Activated CD8-positive, alpha-beta memory T cell treated with anti-CD3 and anti-CD28 coated beads, Interleukin-2, amount 50 U/mL, for 1 hour (primary cell): Measurements from ENCODE around the gene RUNX1.

Experiments
- DNase-seq: peaks from one replicate; pipeline ENCODE4 v3.0.0-alpha.2; 2020; ENCODE audit errors: extremely low read depth

The RUNX1 gene

DNA sequence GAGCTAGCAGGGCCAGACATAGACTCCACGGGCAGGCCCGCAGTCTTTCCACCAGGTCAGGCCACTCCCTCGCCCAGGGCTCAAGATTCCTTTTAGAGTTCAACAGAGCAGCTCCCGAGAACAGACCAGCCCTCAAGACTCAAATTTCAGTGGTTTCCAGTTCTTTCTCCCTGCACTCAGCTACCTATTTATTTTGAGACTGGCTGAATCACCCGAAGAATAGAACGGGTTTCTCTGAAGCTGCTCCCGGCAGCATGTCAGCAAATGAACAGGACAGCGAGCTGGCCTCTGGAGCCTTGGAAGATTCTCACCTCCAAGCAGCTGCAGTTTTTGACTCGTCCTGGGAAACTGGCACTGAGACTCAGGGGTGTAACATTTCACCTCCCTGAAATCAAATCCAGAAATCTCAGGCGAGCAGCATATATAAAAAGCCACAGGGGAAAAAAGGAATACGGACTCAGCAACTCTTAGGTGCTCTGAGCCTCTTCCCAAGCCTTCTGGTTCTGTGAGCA, 202.4 kb downstream of the RUNX1 start:
- no peak for DNase-seq

DNA sequence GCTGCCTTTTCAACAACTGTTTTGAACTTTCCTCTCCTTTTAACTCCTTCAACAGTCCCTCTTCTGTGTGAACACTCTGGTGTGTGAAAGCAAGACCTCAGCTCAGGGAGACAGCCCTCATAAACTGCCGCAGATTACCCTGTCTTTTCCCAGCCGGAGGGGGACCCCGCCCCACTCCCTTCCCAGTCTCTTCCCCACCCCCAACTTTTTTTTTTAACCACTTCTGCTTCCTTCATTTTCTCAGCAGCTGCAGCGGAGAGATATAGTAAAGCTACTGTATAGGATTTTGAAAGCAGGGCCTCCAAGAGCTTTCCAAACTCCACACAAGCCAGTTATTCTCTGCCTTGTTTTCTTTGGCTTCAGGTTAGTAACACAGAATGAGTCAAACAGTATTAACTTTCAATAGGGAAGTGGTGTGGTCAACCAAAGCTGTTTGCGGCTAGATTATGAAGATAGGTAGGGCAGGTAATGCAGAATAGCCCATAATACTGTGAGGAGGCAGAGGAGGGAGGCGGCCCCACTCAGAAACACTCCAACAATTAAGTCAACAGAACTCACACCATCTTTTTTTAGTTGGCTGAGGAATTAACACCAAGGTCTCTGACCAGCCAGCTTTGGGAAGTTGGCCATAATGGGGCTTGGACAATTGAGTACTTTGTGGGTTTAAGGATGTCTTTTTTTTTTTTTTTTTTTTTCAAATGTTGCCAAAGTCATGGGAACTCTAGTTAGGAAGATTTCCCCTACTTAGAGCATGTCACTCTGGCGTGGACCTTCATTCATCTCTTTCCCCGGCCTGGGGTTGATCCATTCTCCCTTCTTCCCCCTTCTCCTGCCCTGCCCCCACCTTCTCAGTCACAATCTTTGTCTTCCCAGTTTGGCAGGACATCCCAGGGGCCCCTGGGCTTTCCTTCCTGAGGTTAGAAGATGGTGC, 203.3 kb downstream of the RUNX1 start:
- no peak for DNase-seq

DNA sequence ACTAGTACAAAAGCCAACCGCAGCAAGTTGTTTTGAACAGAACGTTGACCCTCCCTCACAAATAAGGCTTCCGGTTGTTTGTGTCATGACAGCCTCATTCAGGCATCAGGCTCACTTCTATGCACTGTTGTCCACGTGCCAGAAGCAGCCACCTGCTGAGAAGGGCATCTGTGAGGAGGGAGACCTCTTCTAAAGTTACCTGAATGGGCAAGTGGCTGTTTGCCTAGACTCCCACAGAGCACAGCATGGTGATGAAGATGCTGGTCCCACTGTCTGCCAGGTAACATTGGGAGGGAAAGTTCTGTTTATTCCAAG, 204.2 kb downstream of the RUNX1 start:
- no peak for DNase-seq

DNA sequence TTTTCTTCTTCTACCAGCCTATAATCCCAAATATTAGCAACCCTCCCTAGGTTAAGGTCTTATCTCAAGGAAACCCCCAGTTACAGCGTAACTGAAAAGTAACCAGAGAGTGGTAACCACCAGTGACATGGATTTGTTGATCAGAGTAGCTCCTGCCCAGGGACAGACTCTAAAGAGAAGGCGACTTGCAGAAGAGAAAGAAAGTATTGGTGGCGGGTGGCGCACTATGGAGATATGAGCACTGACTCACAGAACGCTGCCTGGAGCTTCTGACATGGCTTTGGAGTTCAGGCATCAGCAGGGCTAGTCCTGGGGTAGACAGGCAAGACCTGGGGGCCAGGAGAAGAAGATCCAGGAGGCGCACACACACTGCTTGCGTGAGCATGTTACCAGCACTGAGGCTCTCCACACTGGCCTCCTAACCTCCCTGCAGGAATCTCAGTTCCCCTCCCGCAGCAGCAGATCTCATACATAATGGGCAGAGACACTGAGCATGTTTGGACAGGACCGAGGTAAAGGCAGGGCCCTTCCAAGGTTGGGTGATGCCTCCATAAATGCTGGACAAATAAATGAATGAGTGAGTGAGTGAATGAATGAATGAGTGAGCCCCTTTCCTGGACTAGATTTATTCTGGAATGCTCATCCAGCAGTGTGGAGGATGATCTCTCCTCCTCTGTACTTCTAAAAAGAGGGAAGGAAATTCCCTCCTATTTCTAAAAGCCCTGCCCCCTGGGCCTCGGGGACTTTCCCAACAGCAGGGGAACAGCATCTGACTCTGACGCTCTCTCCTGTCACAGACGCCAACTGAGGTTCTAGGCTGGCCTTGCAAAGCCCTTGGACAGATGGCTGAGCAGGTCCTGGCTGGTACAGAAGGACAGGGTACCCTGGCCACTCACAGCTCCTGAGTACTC, 204.8 kb downstream of the RUNX1 start:
- no peak for DNase-seq

- DNase-seq = no peak
Measured at GRCh38 chr21:34843562-34843961, 205.5 kb downstream of the RUNX1 start.

DNA sequence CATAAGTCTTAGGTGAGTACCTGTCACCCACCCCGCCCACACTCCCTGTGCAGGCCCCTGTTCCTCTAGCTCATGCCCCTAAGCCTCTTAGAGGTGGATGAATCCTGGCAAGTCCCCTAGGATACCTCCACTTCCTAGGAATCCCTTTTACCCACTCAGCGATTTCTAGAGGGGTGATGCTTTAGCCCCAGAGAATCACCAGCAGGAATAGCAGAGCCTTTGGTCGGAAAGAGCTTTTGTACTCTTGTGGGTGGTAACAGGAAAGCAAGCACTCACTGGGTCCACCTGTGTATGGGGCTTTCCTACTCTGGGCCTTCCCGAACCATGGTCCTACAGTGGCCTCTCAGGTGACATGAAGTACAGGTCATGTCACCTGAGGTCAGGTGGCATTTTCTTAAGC, 207.9 kb downstream of the RUNX1 start:
- DNase-seq = no peak

DNA sequence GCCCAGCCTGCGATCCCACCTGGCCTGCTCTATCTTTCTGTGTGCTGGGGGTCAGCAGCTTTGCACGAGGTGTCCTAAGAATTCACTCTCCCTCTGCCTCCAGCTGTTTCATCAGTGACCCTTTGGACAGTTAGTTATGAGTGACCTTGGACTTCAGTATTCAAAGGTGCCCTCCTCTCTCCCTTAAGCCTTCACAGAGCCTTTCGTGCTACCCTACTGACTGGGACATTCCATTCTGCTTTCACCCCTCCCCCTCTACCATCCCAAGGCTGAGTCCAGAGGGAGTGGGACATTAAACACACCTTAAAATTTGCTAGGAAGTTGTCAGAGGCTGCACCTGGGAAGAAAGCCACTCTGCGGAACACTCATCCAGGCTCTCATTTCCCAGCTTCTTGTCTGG, 208.4 kb downstream of the RUNX1 start:
- no peak for DNase-seq

DNA sequence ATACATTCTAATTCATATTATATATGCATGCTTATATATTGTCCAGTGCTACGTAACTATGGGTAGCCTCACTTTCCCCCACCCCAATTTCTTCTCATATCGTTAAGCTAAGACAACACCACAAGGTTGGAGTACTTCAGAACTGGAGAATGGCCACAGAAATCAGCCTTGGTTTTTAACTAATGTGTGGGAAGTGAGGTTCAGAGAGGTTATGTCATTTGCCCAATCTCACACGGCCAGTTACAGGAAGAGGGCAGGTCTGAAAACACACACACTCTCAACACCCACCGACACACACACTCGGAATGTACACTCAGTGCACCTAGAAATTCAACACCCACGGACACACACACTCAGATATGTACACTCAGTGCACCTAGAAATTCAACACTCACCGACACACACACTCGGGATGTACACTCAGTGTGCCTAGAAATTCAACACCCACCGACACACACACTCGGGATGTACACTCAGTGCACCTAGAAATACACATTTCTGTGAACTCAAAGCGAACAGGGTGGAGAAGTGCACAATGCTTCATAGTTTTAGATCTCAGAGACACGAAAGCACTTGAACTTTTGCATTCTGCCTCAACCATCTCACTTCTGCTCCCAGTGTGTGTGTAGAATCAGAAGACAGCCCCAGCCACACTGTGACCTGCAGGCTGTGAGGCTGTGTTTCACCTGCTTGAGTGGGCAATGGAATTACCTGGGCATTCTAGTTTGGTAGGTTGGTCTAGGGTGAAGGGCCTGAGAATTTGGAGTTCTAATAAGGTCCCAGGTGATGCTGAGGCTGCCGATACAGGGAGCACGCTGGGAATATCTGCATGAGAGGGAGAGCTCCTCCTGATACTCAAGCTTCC, 209.9 kb downstream of the RUNX1 start:
- no peak for DNase-seq

GRCh38 chr21:34836933-34837505, 212.1 kb downstream of the RUNX1 start:
- no peak for DNase-seq

GRCh38 chr21:34836103-34836932, 212.8 kb downstream of the RUNX1 start:
- DNase-seq = no peak

DNA sequence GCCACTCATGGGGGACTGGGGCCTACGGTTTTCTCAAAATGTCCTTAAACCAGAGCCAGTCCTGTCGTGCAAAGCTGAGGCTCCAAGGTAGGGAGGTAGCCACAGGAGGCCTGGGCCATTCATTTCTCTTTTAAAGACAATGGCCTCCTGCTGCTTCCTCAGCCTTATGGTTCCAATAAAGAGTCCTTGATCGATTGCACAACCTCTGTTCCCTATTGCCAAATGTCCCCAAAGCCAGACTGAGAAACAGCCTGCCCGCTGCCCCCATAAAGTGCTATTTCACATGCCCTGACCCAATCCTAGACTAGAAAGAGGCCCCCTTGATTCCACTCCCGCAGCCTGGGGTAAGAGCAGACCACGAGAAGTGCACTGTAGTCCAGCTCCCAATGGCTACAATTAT, 213.6 kb downstream of the RUNX1 start:
- DNase-seq = no peak

DNA sequence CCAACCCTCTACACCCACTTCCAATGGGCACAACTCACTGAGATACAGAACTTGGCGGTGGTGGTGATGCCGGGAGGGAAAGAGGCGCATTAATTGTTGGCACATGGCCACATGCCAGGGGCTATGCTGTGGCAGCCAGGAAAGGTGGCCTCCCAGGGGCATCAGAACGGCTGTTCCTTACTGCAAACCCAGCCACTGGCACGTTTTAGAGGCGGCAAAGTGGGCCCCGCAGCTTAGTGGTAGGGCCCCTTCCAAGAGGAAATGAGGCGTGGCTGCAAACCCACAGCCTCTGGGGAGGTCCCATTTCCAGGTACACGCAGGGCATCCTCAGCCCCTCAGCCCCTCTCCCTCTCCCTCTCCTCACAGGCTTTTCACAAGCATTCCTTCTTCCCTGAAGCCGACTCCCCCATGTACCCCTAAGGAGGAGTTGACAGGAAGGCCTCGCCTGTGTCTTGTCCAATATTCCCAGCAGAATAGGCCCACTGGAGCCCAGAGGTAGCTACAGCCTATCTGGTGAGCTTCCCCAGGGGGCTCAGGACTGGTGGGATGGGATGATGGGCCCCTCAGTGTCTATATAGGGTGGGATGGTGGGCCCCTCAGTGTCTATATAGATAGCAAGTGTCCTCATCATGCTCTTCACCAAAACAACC, 214.1 kb downstream of the RUNX1 start:
- no peak for DNase-seq

DNA sequence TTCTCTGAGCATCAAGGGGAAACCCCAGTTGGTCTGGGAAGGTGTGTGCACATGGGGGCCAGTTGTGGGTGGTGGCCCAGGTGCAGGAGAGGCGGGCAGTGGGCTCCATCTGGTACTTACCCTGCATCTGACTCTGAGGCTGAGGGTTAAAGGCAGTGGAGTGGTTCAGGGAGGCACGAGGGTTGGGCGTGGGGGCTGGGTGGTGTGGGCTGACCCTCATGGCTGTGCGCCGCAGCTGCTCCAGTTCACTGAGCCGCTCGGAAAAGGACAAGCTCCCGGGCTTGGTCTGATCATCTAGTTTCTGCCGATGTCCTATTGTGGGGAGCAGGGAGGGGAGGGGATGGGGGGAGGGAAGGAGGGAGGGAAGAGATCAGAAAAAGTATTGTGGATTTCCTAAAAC, 214.8 kb downstream of the RUNX1 start:
- DNase-seq = no peak

DNA sequence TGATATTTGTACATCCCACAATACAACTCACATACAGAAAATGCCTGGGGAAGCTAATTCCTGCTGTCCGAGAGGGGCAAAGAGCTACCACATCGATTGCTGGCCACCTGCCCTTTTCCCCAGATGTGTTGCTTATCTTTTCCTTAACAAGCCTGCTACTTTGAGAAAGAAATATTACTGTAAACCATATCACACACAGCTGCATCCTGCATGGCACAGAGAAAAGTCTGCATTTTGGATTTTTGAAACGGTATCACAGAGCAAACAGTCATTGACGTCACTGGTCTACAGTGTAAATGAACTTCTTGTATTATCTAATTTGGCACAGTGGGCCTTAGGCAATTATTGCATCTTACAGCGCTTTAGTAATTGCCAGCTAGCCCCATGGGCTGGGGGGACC, 215.6 kb downstream of the RUNX1 start:
- DNase-seq = no peak

DNA sequence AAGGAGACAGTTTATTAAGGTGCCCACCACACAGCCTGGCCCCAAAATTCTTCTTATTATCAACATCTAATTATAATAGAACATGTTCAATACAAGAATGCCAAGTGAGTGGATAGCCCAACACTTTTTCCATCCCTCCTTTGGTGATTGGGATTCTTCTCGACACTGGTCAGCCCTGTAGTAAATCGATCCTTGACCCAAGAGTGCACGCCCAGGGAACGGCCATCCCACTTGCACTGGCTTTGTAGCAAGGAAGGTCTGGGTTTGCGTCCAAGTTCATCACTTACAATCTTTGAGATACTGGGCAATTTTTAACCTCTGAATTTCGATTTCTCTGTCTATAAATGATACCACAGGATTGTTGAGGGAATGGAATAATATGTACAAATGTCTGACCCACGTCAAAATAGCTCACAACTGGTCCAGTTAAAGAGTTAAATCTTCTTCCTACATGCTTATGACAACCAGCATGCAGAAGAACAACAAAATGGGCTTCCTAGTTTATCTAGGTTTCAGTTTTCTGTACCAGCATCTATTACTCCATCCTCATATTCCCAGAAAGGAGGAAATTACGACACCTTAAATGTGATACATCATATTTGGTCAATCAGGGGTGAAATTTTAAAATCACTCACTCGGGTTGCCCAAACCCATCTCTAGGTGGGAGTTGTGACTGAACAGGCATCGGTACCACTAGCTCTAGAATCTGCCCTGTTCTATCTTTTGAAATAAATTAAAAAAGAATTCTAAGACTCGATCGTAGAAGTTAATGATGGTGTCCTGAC, 218.5 kb downstream of the RUNX1 start:
- no peak for DNase-seq

DNA sequence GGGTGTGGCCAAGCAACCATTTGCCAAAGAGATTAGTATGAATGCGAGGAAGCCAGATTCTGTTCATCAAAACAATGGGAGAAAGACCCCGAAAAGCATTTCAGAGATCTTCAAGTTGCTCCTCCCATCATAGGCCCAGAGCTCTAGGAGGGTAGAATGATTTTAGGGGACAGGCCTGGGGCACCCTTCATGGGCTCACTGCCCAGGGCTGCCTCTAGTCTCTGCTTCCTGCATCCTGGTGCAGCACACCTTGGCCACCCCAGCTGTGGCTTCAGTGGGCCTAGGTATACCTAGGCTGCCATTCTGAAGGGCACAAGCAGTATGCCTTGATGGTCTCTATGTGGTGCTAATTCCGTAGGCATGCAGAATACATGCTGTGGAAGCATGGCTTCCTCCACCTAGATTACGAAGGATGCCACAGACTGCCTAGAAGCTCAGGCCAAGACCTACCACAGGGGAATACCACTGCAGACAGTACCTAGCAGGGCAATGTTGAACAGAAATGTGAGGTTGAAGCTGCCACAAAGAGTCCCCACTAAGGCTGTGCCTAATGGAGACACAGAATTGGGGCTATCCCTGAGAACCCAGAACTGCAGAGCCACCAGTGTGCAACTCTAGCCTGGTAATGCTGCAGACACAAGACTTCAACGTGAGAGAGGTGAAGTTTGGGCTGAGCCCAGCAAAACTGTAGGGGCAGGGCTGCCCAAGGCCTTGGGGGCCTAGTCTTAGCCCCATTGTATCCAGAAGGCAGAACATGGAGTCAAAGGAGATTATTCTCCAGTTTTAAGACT, 221.5 kb downstream of the RUNX1 start:
- no peak for DNase-seq

DNA sequence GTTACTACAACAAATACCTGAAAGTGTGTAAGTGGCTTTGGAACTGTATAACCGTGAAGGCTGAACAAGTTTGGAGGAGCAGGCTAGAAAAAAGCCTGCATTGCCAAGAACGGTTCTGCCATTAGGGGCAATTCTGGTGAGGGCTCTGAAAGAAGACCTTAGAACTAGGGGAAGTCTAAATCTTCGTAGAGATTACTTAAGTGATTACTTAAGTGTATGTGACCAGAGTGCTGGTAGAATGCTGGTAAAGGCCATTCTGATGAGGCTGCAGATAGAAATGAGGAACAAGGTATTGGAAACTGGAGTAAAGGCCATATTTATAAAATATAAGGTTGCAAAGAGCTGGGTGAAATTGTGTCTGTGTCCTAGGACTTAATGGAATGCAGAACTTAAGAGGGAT, 222.3 kb downstream of the RUNX1 start:
- DNase-seq = no peak

DNA sequence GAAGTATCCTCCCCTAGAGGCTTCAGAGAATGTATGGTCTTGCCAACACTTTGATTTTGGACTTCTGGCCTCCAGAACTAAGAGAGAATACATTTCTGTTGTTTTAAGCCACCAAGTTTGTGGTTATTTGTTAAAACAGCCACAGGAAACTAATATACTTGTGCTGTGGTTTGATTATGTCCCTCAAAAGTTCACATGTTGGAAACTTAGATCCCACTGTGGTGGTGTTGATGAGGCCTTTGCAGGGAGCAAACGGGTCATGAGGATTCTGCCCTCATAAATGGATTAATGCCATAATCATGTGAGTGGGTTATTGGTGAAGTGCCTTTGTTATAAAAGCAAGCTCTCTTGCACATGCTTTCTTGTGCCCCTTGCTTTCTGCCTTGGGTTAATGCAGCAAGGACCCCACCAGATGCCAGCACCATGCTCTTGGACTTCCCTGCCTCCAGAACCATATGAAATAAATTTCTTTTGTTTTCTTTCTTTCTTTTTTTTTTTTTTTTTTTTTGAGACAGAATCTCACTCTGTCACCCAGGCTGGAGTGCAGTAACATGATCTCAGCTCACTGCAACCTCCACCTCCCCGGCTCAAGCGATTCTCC, 223.1 kb downstream of the RUNX1 start:
- DNase-seq = no peak
